ENCODE results near the gene CCDC106.

- TF ChIP-seq POLR2AphosphoS5 (IDR thresholded peaks at IDR 0.05; ENCODE audit: low read depth, low read length) (no peak), POLR2A (IDR thresholded peaks at IDR 0.05; ENCODE audit: low read depth, low read length) (no peak)
Measured at GRCh38 chr19:55692681-55693081, 44.7 kb downstream of the CCDC106 start.

All from GM12891 (cell line).